Stomach (tissue), 4 donors: Measurements from ENCODE around the gene TMEM256.

ENCODE experiments used
- CTCF ChIP-seq, 7 experiments: fragments of 450-650 bp in 4 of 7; fragments of 200-600 bp in 3 of 7; sonication (generic) in 3 of 7; IDR thresholded peaks; one replicate each; pipeline ENCODE4 v1.5.1; 2016 to 2019; ENCODE audit warnings: antibody characterized with exemption in 7 of 7, control low read depth in 2 of 7, mild to moderate bottlenecking in 1 of 7
- EP300 ChIP-seq: sonication (generic); formaldehyde crosslinking; IDR thresholded peaks from one replicate; pipeline ENCODE4 v1.6.1; 2017; ENCODE audit warnings: antibody characterized with exemption
- POLR2A ChIP-seq, 4 donors: fragments of 450-650 bp; IDR thresholded peaks; one replicate each; pipeline ENCODE4 v1.6.1; 2016; ENCODE audit warnings: antibody characterized with exemption in 4 of 4, control low read depth in 2 of 4, mild to moderate bottlenecking in 1 of 4, moderate library complexity in 1 of 4

GRCh38 chr17:7417056-7417655 is 13.3 kb upstream of the TMEM256 start:
- TF ChIP-seq CTCF (IDR thresholded peaks at IDR 0.05) (no peak), POLR2A (IDR thresholded peaks at IDR 0.05) (no peak), EP300 (no peak)
